Bone marrow (tissue), 2 donors: ENCODE results near the gene TTLL11.

ENCODE experiments used
- DNase-seq, 2 donors: peaks; one replicate each; lab custom pipeline; 2025; lab: John Stamatoyannopoulos, UW

TTLL11 gene, protein sequence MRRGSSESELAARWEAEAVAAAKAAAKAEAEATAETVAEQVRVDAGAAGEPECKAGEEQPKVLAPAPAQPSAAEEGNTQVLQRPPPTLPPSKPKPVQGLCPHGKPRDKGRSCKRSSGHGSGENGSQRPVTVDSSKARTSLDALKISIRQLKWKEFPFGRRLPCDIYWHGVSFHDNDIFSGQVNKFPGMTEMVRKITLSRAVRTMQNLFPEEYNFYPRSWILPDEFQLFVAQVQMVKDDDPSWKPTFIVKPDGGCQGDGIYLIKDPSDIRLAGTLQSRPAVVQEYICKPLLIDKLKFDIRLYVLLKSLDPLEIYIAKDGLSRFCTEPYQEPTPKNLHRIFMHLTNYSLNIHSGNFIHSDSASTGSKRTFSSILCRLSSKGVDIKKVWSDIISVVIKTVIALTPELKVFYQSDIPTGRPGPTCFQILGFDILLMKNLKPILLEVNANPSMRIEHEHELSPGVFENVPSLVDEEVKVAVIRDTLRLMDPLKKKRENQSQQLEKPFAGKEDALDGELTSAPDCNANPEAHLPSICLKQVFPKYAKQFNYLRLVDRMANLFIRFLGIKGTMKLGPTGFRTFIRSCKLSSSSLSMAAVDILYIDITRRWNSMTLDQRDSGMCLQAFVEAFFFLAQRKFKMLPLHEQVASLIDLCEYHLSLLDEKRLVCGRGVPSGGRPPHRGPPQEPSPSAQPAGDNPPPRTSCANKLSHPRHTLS

GRCh38 chr9:122092611-122093506, at the start of gene TTLL11:
Gene TTLL11, minus strand, starts transcription at chr9:122093308. Its CDS starts 160 bp downstream, at chr9:122093148.
- DNase-seq, result peak; percentile 83 to 88

DNA sequence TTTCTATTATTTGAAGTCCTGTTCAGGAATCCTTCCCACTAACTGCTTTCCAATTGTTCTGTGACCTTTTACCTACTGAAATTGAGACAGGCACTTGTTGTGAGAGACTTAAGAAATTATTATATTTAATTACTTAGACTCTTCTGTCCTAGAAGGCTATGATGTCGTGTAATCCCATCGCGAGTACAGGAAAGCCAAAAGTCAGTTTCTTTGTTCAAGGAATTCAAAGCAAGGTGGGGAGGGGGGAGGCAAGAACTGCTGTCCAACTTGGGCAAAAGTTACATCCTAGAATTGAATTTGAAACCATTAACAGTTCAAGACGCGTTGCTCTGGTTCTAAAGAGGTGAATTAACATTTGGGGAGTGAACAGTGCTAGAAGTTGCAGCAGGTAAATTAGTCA, 48.6 kb upstream of the TTLL11 start:
- DNase-seq, result no peak

DNA sequence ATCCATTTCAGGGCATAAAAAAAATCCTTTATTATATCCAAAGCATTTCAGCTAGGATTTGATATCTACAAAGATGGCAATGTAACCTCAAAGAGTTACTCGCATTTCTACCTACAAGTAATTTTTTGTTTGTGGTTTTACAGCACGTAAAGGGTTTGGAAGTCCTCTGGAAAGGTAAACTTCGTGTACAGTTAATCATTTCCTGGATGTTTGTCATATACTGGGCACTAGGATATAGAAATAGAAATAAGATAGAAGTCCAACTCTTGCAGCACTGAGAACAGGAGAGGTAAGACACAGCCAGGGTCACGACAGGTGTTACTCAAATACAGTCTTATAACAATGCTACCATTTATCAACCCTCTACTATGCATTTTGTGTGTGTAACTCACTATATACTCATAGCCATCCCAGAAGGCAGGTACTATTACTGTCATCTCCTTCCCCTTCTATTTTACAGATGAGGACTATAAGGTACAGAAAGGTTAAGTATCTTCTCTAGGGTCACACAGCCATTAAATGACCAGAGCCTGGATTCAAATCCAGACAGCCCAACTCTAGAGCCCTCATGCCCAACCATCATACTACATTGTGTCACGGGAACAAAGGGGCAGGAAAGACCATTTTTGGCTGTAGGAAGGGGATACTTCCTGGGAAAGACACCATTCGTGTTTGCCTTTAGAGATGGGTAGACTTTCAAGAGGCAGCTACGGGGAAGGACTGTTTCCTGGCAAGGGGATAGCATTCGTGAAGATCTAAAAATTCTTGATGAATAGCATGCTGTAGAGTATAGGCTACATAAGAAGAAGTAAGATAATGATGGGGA, 47.5 kb upstream of the TTLL11 start:
- no peak for DNase-seq

DNA sequence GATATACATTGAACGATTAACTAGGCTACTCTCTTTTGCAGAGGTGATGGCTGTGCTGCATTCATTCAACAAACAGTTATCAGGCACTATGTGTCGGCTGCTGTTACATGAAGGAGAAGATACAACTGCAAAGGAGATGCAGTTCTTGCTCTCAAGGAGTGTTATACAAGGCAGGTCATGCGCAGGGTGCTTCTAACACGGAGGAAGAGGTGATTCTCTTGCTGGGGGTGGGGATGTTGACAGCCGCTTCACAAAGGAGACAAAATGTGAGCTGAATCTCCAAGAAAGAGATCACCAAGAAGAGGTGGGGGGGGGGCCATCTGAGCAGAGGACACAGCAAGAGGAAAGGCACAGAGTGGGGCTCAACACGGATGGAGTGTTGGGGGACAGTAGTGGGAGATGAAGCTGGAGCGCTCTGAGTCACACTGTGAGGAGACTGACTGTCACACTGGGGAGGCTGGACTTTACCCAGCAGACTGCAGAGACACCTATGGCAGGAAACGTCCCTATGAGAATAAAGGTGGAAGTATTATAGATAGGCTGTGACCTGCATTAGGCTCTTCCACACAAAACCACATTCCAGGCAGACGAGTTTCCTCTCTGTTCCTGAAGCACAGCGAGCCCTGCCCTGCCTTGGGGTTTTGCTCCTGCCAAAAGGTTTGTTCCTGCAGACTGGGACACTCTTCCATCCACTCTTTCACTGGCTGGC, 45.6 kb upstream of the TTLL11 start:
- DNase-seq, result no peak

DNA sequence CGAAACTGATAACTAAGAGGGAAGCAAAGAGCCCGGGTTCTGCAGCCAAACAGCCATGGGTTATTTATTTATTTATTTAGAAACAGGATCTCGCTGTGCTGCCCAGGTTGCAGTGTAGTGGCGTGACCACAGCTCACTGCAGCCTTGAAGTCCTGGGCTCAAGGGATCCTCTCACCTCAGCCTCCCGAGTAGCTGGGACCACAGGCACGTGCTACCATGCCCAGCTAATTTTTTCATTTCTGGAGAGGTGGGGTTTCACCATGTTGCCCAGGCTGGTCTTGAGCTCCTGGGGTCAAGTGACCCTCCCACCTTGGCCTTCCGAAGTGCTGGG, 42.4 kb upstream of the TTLL11 start:
- no peak for DNase-seq

DNA sequence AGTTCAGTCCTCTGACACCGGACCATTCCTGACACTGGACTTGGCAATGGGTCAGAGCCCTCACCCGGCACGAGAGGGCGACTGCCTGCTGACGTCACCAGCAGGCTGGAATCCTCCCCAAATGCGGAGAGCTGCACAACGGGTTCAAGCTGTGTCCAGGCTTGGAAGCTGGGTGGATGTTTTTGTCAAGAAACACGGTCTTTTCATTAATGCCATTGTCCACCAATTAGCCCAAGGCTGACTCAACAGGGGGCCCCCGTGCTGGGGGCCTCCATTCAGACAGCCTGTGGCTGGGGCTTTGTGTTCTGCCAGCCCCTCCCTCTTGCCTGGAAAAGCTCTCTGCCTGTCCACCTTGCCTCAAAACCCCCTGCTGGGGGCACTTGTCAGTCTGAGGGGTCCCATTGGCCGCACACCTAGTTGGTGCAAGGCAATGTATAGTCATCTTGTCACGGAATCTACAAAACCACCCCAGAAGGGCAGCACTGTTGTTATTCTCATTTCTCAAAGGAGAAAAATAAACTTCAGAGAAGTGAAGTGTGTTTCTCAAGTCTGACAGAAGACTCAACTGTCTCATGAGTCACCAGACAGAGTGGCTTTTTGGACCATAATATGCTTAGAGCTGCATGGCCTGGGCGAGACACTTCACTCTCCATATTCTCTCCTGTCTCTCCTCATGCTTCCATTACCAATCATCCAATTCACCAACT, 41.9 kb upstream of the TTLL11 start:
- no peak for DNase-seq

DNA sequence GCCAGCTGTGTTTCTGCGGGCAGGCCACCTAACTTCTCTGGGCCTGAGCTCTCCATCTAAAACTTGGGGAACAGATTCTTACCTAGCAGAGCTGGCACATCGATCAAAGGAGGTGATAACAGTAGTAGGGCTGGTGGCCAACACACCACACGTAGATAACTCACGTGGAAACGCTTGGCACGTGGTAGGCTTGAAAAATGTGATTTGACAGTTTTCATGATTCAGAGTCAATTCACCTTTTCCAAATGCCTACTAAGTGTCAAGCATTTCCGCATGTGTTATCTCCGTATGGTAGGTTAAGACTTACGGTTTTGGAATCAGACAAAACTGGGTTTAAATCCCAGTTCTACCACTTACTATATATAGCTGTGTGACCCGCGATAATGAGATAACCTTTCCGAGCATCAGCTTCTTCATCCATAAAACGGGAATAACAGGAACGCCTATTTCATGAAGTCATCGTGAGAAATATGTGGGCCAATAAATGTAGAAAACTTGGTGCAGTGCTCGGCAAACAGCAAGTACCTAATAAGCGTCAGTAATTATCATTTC, 41.0 kb upstream of the TTLL11 start:
- no peak for DNase-seq

DNA sequence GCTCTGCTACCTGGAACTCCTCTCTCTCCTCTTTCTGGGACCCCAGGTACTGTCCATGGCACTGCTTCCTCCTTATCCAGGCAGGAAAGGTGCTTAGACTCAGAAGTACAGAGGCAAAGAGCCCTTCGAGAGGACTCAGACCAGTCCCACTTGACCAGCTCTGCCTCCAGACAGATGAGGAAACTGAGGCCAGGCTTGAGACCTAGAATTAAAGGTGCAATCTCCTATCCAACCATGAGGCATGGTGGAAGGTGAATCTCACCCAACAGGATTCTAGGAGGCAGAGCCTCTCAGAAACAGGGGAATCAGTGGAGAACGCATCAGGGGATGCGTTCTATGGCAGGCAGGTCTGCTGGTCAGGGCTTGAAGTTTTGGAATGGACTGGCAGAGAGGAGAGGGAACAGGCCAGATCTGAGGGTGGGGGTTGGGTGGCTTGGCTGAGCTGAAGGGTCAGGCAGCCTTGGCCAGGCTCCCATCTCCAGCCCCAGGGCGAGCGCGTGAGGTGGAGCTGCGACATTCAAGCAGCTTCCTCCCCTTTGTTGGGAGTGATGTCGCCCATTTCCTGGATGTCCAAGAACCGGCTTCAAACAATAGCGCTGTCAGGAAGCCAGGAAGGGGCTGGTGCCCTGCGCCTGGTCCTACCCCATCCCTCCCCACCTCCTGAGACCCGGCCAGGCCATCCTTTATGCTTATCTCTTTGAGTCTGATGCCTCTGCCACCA, 40.3 kb upstream of the TTLL11 start:
- DNase-seq, result no peak

DNA sequence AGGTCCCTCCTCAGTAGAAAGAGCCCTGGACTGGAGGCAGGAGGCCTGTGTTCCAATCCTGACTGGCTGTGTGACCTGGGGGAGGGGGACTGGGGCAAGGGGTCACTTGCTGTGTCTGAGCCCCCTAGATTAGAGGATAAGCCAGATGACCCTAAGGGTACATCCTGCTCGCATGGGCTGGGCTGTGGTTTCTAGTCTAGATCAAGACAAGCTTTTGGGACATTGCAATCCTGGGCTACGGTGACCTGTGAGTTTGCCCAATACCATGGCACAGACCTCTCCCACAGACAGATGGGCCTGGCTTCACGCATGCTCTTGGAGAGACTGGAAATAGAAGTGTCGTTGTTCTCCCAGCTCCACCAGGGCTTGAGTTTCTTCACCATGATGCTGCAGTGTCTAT, 39.4 kb upstream of the TTLL11 start:
- no peak for DNase-seq

DNA sequence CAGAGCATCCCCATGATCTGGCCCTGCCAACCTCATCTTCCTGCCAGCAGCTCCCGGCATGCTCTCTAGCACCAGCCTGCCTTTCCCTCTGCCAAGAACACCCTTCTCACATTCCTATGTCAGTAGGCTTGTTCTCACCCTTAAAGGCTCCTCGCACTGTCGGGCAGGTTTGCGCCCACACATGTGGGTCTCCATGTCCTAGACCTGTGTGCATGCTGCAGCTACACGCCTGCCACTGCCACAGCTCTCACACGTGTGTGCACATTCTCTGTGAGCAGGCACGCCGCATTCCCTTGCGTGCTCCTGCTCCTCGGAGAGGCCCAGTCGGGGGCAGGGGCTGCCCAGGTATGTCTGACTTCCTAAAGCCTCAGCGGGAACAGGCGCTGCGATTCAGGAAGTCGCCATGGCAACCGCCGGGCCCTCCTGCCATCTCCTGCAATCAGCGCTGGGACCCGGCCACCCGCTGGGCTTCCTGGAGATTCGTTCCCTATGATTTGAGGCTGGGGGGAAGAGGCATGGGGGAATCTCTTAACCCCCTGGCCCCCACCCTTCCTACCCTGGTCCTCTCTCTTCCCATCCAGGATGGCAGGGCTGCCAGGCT, 38.4 kb upstream of the TTLL11 start:
- DNase-seq, result no peak

DNA sequence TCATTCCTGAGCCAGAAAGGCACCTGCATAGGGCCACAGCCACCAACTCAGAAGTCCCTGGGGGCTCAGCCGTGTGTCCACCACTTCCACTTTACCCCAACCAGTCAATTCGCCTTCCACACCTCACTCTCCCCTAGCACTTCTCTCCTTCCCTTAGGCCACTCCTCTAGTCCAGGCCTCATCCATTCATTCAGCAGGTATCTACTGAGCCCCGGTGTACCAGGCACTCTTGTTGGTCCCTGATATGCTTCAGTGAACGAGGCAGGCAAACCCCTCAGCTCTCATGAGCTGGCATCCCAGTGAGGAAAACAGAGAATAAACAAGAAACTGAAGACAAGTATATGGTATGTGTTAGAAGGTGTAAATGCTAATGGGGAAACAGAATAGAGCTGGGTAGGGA, 37.7 kb upstream of the TTLL11 start:
- no peak for DNase-seq

DNA sequence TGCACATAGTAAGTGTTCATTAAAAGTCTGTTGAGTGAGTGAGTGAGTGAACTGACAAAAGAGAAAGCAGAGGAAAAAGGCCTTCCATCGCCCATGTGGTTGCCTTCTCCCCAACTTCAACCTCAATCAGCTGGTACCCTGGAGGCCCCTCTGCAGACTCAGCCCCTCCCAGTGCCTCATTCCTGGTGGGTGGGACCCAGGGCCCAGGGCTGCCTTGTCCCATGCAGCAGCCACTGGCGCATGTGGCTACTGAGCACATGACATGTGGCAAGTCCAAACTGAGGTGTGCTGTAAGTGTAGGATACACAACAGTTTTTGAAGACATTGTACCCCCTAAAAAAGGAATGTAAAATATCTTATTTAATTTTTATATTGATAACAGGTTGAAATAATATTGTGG, 36.9 kb upstream of the TTLL11 start:
- no peak for DNase-seq

GRCh38 chr9:122128969-122129343, 35.8 kb upstream of the TTLL11 start:
- DNase-seq, result no peak

- DNase-seq, result peak in 1 of 2 donors; percentile 67
Measured at GRCh38 chr9:122128007-122128968, 35.2 kb upstream of the TTLL11 start.

- no peak for DNase-seq
Measured at GRCh38 chr9:122127396-122127798, 34.3 kb upstream of the TTLL11 start.

DNA sequence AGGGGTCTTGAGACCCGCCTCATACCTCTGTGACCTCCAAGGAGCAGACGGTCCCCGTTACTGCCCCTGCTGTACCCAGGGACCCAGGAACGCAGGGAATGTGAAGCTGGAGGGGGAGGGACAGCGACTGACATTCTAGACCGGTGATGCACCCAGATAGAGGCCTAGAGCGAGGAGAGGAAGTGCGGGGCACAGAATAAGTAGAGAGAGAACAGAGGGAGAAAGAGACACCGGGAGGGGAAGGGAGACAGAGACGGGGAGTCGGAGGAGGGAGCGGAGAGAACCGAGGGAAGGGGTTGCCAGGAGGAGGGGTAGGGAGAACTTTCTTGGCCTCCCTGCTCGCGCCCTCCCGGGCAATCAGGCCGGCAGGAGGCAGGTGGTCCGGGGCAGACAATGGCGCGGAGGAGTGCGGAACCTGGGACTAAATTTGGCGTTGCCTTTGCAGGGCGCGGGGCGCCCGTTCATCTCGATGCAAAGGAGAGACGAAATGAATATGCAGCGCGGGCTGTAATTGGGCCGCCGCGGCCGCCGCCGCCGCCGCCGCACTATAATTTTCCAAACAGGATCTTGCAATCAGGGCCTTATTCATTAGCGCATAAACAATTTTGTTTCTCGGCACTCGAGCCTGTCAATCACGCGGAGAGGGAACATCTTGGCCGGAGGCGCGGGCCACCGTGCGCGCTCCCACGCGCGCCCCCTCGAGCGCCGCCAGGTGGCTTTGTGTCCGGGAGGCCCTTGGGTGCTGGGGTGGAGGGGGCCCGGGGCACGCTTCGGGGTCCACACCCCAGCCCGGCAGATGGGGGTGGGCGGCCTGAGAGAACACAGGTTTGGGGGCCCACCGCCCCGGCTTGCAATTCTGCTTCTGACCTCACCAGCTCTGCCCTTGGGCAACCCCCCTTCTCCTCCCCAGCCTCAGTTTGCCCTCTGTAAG, 33.5 kb upstream of the TTLL11 start:
- DNase-seq, result peak in 1 of 2 donors; percentile 17
